B cell (primary cell): ENCODE results near the gene C19orf53.

Experiments
- CTCF ChIP-seq: fragments of 200-600 bp; IDR thresholded peaks from one replicate; pipeline ENCODE4 v1.8.0; 2022; ENCODE audit warnings: antibody characterized with exemption, mild to moderate bottlenecking
- EZH2 ChIP-seq: IDR thresholded peaks from 2 replicates; pipeline ENCODE4 v1.6.1; 2012; ENCODE audit warnings: borderline replicate concordance, low read depth, mild to moderate bottlenecking, moderate library complexity, low read length; ENCODE audit not compliant: insufficient read depth, poor library complexity, severe bottlenecking

GRCh38 chr19:13797058-13797440, 22.8 kb downstream of the C19orf53 start:
- TF ChIP-seq CTCF: no peak
- no peak for TF ChIP-seq EZH2
